Progenitor cell of endocrine pancreas (in vitro differentiated cells): ENCODE measurements around the gene ZNF362. TPM values are rescaled to one million over a fixed set of nuclear protein-coding genes. Genes with fewer than 3 reads are reported as not detected.

Source experiments
- DNase-seq: peaks from one replicate; pipeline ENCODE4 v3.0.0; 2021; ENCODE audit warnings: low spot score; ENCODE audit not compliant: unreplicated experiment
- H3K27ac Mint-ChIP-seq: 2 replicates; pipeline ENCODE4 v1.8.0; 2021; ENCODE audit warnings: mild to moderate bottlenecking, moderate library complexity, mixed read lengths
- H3K27me3 Mint-ChIP-seq: 2 replicates; pipeline ENCODE4 v1.8.0; 2021; ENCODE audit warnings: mixed read lengths
- H3K36me3 Mint-ChIP-seq: 2 replicates; pipeline ENCODE4 v1.8.0; 2022; ENCODE audit warnings: mixed read lengths; ENCODE audit not compliant: insufficient read depth
- H3K4me1 Mint-ChIP-seq: 2 replicates; pipeline ENCODE4 v1.8.0; 2021; ENCODE audit warnings: low read depth, mixed read lengths
- H3K4me3 Mint-ChIP-seq: 2 replicates; pipeline ENCODE4 v1.8.0; 2021; ENCODE audit warnings: low read depth, mild to moderate bottlenecking, moderate library complexity, mixed read lengths
- H3K9me3 Mint-ChIP-seq: 2 replicates; pipeline ENCODE4 v1.8.0; 2021; ENCODE audit warnings: low read depth, mixed read lengths
- total RNA-seq: library from RNA; stranded (reverse); gene quantifications from 2 replicates; pipeline ENCODE4 v1.2.1, GENCODE V29; 2021
- TF ChIP-seq, protein P1 (sequence below): fragments of 200-600 bp; sonication (generic); IDR thresholded peaks from one replicate; pipeline ENCODE4 v1.5.0; 2021; ENCODE audit warnings: antibody characterized with exemption, mild to moderate bottlenecking; ENCODE audit not compliant: unreplicated experiment

The ZNF362 gene
- total RNA-seq, 1 donor from 2014 or later: 79.3 TPM

DNA sequence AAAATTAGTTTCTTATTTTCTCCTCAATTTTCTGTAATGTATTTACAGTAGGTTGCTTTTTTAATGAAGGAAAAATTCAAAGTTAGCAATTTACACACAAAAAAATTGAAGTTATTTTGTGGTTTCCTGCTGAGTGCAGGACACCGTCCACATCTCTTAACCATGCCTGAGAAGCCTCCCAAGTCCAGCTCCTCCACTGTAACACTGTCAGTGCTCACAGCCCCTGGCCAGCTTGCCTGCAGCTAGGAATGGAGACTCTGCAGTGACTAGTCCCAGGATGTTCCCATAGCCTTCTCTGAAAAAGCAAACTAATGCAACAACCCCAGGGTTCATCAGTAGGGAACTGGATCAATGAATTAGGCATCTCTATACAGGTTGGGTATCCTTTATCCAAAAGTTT, 61.1 kb downstream of the ZNF362 start:
- Mint-ChIP-seq H3K27me3 (no peaks in the 10 kb centered on the region), H3K4me3 (no peak overlapping the region), H3K9me3 (no peaks in the 10 kb centered on the region), H3K4me1 (no peaks in the 10 kb centered on the region), H3K27ac (no peak overlapping the region), H3K36me3 (peaks cover 4% of the 10 kb centered on the region)
- no peak for DNase-seq
- TF ChIP-seq, protein P1, sequence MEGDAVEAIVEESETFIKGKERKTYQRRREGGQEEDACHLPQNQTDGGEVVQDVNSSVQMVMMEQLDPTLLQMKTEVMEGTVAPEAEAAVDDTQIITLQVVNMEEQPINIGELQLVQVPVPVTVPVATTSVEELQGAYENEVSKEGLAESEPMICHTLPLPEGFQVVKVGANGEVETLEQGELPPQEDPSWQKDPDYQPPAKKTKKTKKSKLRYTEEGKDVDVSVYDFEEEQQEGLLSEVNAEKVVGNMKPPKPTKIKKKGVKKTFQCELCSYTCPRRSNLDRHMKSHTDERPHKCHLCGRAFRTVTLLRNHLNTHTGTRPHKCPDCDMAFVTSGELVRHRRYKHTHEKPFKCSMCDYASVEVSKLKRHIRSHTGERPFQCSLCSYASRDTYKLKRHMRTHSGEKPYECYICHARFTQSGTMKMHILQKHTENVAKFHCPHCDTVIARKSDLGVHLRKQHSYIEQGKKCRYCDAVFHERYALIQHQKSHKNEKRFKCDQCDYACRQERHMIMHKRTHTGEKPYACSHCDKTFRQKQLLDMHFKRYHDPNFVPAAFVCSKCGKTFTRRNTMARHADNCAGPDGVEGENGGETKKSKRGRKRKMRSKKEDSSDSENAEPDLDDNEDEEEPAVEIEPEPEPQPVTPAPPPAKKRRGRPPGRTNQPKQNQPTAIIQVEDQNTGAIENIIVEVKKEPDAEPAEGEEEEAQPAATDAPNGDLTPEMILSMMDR: no peak

DNA sequence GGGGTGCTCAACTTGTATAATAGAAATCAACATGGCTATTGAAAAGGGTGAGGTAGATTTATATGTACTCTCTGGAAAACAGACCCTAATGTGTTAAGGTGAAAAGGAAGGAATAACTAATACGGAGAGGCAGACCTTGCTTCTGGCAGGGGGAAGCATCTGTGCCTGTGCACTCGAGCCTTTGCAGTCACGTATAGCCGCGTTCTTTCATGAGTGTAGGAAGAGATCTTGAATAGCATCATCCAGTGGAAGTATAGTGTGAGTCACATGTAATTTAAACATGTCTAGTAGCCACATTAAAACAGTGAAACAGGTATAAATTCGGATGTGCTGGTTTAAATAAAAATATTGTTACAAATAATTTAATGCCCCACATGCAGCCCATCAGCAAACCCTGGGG, 61.7 kb downstream of the ZNF362 start:
- H3K4me3 Mint-ChIP-seq: no peak overlapping the region
- no peak for DNase-seq
- H3K9me3 Mint-ChIP-seq: no peaks in the 10 kb centered on the region
- peaks cover 6% of the 10 kb centered on the region for H3K36me3 Mint-ChIP-seq
- no peaks in the 10 kb centered on the region for H3K4me1 Mint-ChIP-seq
- H3K27me3 Mint-ChIP-seq: no peaks in the 10 kb centered on the region
- TF ChIP-seq, protein P1: no peak
- no peak overlapping the region for H3K27ac Mint-ChIP-seq

DNA sequence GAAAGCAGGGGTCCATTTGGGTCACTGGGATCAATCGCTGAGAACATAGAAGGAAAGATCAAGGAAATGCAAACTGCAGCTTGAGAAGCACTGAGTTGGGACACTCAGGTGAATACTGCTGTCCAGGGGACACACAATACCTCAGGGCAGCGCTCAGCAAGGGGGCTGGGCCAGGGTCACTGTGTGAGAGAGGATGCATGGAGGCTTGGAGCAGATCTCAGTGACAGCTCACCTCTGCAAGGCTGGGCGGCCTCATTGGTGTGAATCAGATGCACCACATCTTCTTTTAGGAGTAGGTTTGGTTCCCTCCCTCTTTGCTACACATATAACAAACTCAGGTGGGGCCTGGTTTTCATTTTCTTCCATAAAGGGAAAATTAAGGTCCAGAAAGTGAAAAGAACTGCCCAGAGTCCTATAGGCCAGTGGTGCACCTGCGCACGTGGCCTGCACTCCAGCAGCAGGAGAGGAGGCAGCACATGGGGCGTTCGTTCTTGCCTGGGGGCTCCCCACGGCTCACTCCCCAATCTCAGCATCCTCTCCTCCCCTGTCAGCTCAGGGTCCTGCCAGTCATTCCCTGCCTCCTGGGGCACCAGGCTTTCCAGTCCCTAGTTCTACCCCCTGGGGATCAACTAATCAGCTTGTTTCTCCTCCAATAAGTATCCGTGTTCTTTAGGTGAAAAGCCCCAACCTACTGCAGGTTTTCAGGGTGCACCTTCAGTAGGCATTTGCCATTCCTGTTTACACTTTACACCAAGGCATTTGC, 63.1 kb downstream of the ZNF362 start:
- no peaks in the 10 kb centered on the region for H3K27me3 Mint-ChIP-seq
- TF ChIP-seq, protein P1: no peak
- no peaks in the 10 kb centered on the region for H3K9me3 Mint-ChIP-seq
- peaks cover 11% of the 10 kb centered on the region for H3K36me3 Mint-ChIP-seq
- no peak overlapping the region for H3K27ac Mint-ChIP-seq
- no peak overlapping the region for H3K4me3 Mint-ChIP-seq
- no peaks in the 10 kb centered on the region for H3K4me1 Mint-ChIP-seq
- DNase-seq: no peak

DNA sequence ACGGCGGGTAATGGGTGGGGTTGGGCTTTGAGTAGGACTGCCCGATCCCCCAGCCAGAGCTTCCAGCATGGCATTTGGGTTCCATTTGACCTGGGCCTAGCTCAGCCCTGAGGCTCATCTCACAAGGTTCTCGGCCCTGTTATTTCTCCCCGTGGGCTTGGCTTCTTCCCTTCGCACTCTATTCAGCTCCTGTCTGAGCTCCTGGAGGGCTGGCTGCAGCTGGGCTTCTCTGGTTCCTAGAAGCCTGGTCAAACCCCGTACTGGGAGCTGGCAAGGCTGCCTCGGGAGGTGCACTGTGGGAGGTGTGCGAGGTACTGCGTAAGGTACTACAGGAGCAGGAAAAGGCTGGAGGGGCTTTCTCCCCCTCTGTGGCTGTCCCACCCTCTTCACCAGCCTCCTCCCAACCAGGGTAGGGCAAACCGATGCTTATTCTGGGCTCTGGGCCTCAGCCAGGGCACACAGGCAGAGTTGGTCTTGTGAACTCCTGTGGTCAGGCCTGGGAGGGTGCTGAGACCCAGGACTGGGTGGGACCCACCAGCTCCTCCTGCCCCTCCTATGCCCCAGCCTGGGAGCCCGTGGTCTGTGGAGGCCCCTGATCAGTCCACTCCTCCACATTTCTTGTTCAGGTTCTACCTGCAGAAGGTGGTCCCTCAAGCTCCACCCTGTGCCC, 63.8 kb downstream of the ZNF362 start:
- H3K27ac Mint-ChIP-seq: no peak overlapping the region
- no peak for DNase-seq
- no peaks in the 10 kb centered on the region for H3K27me3 Mint-ChIP-seq
- H3K36me3 Mint-ChIP-seq: peaks cover 13% of the 10 kb centered on the region
- H3K4me1 Mint-ChIP-seq: no peaks in the 10 kb centered on the region
- TF ChIP-seq, protein P1: no peak
- no peaks in the 10 kb centered on the region for H3K9me3 Mint-ChIP-seq
- H3K4me3 Mint-ChIP-seq: no peak overlapping the region

DNA sequence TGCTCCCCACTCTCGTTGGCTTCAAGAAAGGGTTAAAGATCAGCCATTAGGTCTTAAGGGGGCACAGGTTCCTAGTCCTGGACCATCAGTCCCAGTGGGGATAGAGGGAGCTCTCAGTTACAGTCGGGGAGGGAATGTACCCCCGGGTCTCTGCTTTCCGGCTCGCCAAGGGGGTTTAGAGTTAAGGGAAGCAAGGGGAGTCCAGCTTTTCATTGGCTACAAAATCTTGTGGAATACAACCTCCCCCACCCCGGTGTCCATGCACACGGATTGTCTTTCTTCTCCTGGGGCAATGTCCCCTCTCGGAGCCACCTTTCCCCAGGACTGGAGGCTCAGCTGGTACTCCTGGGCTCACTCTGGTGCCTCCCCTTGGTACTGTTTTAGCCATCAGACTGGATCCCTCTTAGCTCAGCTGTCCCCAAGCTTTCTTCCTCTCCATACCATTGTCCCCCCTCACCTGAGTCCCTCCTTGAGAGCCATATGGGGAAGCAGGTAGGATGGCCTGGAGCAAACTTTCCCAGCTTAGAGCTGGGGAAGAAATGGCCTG, 64.4 kb downstream of the ZNF362 start, which contains the start of gene A3GALT2:
Gene A3GALT2, minus strand, starts transcription at position 480 of the 547 bp plus-strand sequence. Its CDS starts 0 bp downstream, at position 480.
- H3K36me3 Mint-ChIP-seq: peaks cover 16% of the 10 kb centered on the region
- no peaks in the 10 kb centered on the region for H3K27me3 Mint-ChIP-seq
- no peak within 1 kb of the TSS for H3K4me3 Mint-ChIP-seq
- H3K27ac Mint-ChIP-seq: peak within 1 kb of the TSS; percentile 60
- H3K4me1 Mint-ChIP-seq: no peaks in the 10 kb centered on the region
- TF ChIP-seq, protein P1: no peak
- no peak for DNase-seq
- H3K9me3 Mint-ChIP-seq: no peaks in the 10 kb centered on the region
